Fibroblast of villous mesenchyme (primary cell): ENCODE measurements around the gene DUOX1. TPM values are rescaled to one million over a fixed set of nuclear protein-coding genes. Genes with fewer than 3 reads are reported as not detected.

ENCODE experiments used
- DNase-seq: peaks from one replicate; pipeline ENCODE4 v3.0.0-alpha.2; 2010; ENCODE audit warnings: low read depth
- H3K4me3 ChIP-seq: 2 replicates; pipeline ENCODE4 v1.5.1; 2011; ENCODE audit warnings: low read depth, mild to moderate bottlenecking, low read length
- CTCF ChIP-seq: IDR thresholded peaks from 2 replicates; pipeline ENCODE4 v1.5.1; 2012; ENCODE audit warnings: low read depth, mild to moderate bottlenecking, low read length; ENCODE audit not compliant: insufficient read depth
- total RNA-seq: library from RNA; depleted of rRNA; stranded (reverse); fragments of >200 nt; gene quantifications from 2 replicates; pipeline ENCODE4 v1.2.3, GENCODE V29; 2012

Gene DUOX1
- total RNA-seq, 1 donor: not detected

- no peak for TF ChIP-seq CTCF
- H3K4me3 ChIP-seq: no peak overlapping the region
- DNase-seq: no peak
Measured at GRCh38 chr15:45112591-45113379, 17.0 kb upstream of the DUOX1 start.

- H3K4me3 ChIP-seq: no peak overlapping the region
- DNase-seq: no peak
- no peak for TF ChIP-seq CTCF
Measured at GRCh38 chr15:45113380-45113990, 16.3 kb upstream of the DUOX1 start.

- no peak for TF ChIP-seq CTCF
- no peak within 1 kb of the TSS for H3K4me3 ChIP-seq
- DNase-seq: no peak
Measured at GRCh38 chr15:45114076-45114750, 15.6 kb upstream of the DUOX1 start, which contains the start of the genes DUOX2 and DUOXA2. TSS of gene DUOX2 (minus strand) at chr15:45114172. CDS start at chr15:45113411, 761 bp downstream. TSS of gene DUOXA2 (plus strand) at chr15:45114326. CDS start at chr15:45114606, 280 bp downstream.

GRCh38 chr15:45114751-45115085 is 15.1 kb upstream of the DUOX1 start:
- no peak overlapping the region for H3K4me3 ChIP-seq
- no peak for TF ChIP-seq CTCF
- DNase-seq: no peak

GRCh38 chr15:45115312-45115820 is 14.4 kb upstream of the DUOX1 start:
- TF ChIP-seq CTCF: no peak
- no peak for DNase-seq
- H3K4me3 ChIP-seq: no peak overlapping the region

- no peak overlapping the region for H3K4me3 ChIP-seq
- TF ChIP-seq CTCF: no peak
- no peak for DNase-seq
Measured at GRCh38 chr15:45116006-45116481, 13.8 kb upstream of the DUOX1 start.
